ENCODE measurements around the gene TFIP11.

DNA sequence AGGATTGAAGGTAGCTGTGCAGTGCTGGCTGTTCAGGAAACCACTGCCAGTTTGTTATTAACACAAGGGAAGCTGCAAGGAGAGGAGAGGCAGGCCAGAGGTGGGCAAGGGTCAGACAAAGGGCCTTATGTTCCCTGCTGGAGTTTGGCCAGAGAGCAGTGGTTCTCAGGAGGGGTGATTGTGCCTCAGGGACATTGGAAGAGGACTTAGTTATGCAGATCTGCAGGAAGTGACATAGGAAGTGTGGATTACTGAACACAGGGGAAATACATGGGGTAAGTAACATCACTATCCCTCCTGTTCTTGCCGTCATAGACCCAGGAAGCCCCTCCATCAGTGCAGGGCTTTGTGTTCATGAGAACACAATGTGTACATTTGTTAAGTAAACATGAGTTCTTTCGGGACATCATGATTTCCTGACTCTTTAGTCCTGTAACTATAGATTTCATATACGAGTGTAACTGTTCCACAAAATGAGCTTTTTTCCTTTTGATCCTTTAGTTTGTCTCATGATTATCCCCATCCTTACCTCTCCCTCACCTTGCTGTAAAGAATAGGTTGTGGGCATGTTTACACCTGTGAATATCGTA lies 22.7 kb downstream of the TFIP11 start:
- TF ChIP-seq CTCF (IDR thresholded peaks at IDR 0.05; ENCODE audit: insufficient read depth, low read length), result no peak
- TF ChIP-seq POLR2AphosphoS5 (IDR thresholded peaks at IDR 0.05; ENCODE audit: low read depth), result no peak
- TF ChIP-seq GABPA (IDR thresholded peaks at IDR 0.05; ENCODE audit: low read depth), result no peak
- TF ChIP-seq SPI1 (IDR thresholded peaks at IDR 0.05; ENCODE audit: borderline replicate concordance, low read depth), result no peak

Data from HL-60 (cell line).